ENCODE data around the gene NEMP1.
"Not testable (repeated sequence)": the region's sequence is repeated elsewhere in the genome, so short reads cannot be mapped to it uniquely, and the experiment has no call there.

Gene NEMP1

GRCh38 chr12:57031138-57031725 lies 47.4 kb downstream of the NEMP1 start:
- no peaks in the 10 kb centered on the region for H3K36me3 ChIP-seq (ENCODE audit: insufficient read depth, low read length)
- H3K9me3 ChIP-seq (ENCODE audit: low read length), result no peaks in the 10 kb centered on the region
- no peaks in the 10 kb centered on the region for H3K27me3 ChIP-seq (ENCODE audit: control insufficient read depth in 1 of 2, insufficient read depth in 2 of 2, low read length in 2 of 2)
- no peak overlapping the region for H3K9ac ChIP-seq (ENCODE audit: low read length)
- H3K4me3 ChIP-seq (ENCODE audit: low read depth in 1 of 2, low read length in 2 of 2), result no peak overlapping the region
- H3K4me1 ChIP-seq (ENCODE audit: insufficient read depth, low read length), result peaks cover 17% of the 10 kb centered on the region
- no peak overlapping the region for H3K27ac ChIP-seq (ENCODE audit: low read depth, low read length)

GRCh38 chr12:57029457-57029856 lies 49.1 kb downstream of the NEMP1 start:
- no peak overlapping the region for H3K27ac ChIP-seq (ENCODE audit: low read depth, low read length)
- no peak overlapping the region for H3K9ac ChIP-seq (ENCODE audit: low read length)
- H3K27me3 ChIP-seq (ENCODE audit: control insufficient read depth in 1 of 2, insufficient read depth in 2 of 2, low read length in 2 of 2), result no peaks in the 10 kb centered on the region
- no peaks in the 10 kb centered on the region for H3K9me3 ChIP-seq (ENCODE audit: low read length)
- no peaks in the 10 kb centered on the region for H3K36me3 ChIP-seq (ENCODE audit: insufficient read depth, low read length)
- peaks cover 32% of the 10 kb centered on the region for H3K4me1 ChIP-seq (ENCODE audit: insufficient read depth, low read length)
- no peak overlapping the region for H3K4me3 ChIP-seq (ENCODE audit: low read depth in 1 of 2, low read length in 2 of 2)

DNA sequence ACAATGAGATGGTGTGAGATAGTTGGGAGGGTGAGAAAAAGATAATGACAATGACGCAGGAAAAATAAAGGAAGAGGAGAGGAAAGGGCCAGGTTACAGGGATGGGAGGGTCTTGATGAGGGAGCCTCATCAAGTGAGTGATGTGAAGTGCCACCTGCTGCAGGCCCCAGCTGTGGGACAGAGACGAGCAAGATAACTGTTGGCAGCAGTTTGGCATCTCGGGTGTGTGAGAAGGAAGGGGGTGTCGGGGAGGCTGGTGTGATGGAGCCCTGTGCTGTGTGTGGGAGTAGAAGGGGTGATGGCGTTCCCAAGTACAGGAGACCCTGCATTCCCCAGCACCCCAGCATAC lies 50.8 kb downstream of the NEMP1 start:
- H3K36me3 ChIP-seq (ENCODE audit: insufficient read depth, low read length), result no peaks in the 10 kb centered on the region
- H3K4me1 ChIP-seq (ENCODE audit: insufficient read depth, low read length), result peaks cover 43% of the 10 kb centered on the region
- H3K9me3 ChIP-seq (ENCODE audit: low read length), result no peaks in the 10 kb centered on the region
- H3K9ac ChIP-seq (ENCODE audit: low read length), result no peak overlapping the region
- no peaks in the 10 kb centered on the region for H3K27me3 ChIP-seq (ENCODE audit: control insufficient read depth in 1 of 2, insufficient read depth in 2 of 2, low read length in 2 of 2)
- H3K4me3 ChIP-seq (ENCODE audit: low read depth in 1 of 2, low read length in 2 of 2), result no peak overlapping the region
- H3K27ac ChIP-seq (ENCODE audit: low read depth, low read length), result no peak overlapping the region

- no peaks in the 10 kb centered on the region for H3K9me3 ChIP-seq (ENCODE audit: low read length)
- no peak overlapping the region for H3K27ac ChIP-seq (ENCODE audit: low read depth, low read length)
- no peaks in the 10 kb centered on the region for H3K27me3 ChIP-seq (ENCODE audit: control insufficient read depth in 1 of 2, insufficient read depth in 2 of 2, low read length in 2 of 2)
- H3K4me3 ChIP-seq (ENCODE audit: low read depth in 1 of 2, low read length in 2 of 2), result no peak overlapping the region
- H3K9ac ChIP-seq (ENCODE audit: low read length), result no peak overlapping the region
- H3K4me1 ChIP-seq (ENCODE audit: insufficient read depth, low read length), result peaks cover 47% of the 10 kb centered on the region
- no peaks in the 10 kb centered on the region for H3K36me3 ChIP-seq (ENCODE audit: insufficient read depth, low read length)
These were observed 51.4 kb downstream of the NEMP1 start for GRCh38 chr12:57027011-57027804.

- H3K4me1 ChIP-seq (ENCODE audit: insufficient read depth, low read length), result peaks cover 49% of the 10 kb centered on the region
- no peaks in the 10 kb centered on the region for H3K36me3 ChIP-seq (ENCODE audit: insufficient read depth, low read length)
- no peak overlapping the region for H3K9ac ChIP-seq (ENCODE audit: low read length)
- no peak overlapping the region for H3K4me3 ChIP-seq (ENCODE audit: low read depth in 1 of 2, low read length in 2 of 2)
- no peaks in the 10 kb centered on the region for H3K9me3 ChIP-seq (ENCODE audit: low read length)
- H3K27ac ChIP-seq (ENCODE audit: low read depth, low read length), result no peak overlapping the region
- H3K27me3 ChIP-seq (ENCODE audit: control insufficient read depth in 1 of 2, insufficient read depth in 2 of 2, low read length in 2 of 2), result no peaks in the 10 kb centered on the region
These were observed 53.4 kb downstream of the NEMP1 start for GRCh38 chr12:57025196-57025595.

DNA sequence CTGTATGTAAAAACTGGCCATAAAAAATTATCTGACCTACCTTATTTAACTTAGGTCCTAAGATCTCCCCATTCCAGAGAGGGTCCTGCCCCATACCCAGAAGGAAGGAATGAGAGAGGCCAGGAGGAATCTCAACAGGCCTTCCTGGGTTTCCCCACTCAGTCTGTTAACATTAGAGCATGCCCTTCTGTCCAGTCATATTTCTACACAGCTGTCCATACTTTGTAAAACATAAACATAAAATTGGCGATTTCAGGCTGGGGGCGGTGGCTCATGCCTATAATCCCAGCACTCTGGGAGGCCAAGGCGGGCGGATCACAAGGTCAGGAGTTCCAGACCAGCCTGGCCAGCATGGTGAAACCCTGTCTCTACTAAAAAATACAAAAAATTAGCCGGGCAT lies 56.3 kb downstream of the NEMP1 start:
- H3K27me3 ChIP-seq (ENCODE audit: control insufficient read depth in 1 of 2, insufficient read depth in 2 of 2, low read length in 2 of 2); H3K4me3 ChIP-seq (ENCODE audit: low read depth in 1 of 2, low read length in 2 of 2); H3K9me3 ChIP-seq (ENCODE audit: low read length); H3K27ac ChIP-seq (ENCODE audit: low read depth, low read length); H3K9ac ChIP-seq (ENCODE audit: low read length); H3K36me3 ChIP-seq (ENCODE audit: insufficient read depth, low read length): not testable (repeated sequence)
- H3K4me1 ChIP-seq (ENCODE audit: insufficient read depth, low read length), result peaks cover 42% of the 10 kb centered on the region

GRCh38 chr12:57019983-57020719 lies 58.4 kb downstream of the NEMP1 start:
- H3K36me3 ChIP-seq (ENCODE audit: insufficient read depth, low read length), result no peaks in the 10 kb centered on the region
- H3K4me1 ChIP-seq (ENCODE audit: insufficient read depth, low read length), result peaks cover 23% of the 10 kb centered on the region
- no peak overlapping the region for H3K9ac ChIP-seq (ENCODE audit: low read length)
- no peak overlapping the region for H3K27ac ChIP-seq (ENCODE audit: low read depth, low read length)
- no peaks in the 10 kb centered on the region for H3K27me3 ChIP-seq (ENCODE audit: control insufficient read depth in 1 of 2, insufficient read depth in 2 of 2, low read length in 2 of 2)
- no peaks in the 10 kb centered on the region for H3K9me3 ChIP-seq (ENCODE audit: low read length)
- H3K4me3 ChIP-seq (ENCODE audit: low read depth in 1 of 2, low read length in 2 of 2), result no peak overlapping the region

DNA sequence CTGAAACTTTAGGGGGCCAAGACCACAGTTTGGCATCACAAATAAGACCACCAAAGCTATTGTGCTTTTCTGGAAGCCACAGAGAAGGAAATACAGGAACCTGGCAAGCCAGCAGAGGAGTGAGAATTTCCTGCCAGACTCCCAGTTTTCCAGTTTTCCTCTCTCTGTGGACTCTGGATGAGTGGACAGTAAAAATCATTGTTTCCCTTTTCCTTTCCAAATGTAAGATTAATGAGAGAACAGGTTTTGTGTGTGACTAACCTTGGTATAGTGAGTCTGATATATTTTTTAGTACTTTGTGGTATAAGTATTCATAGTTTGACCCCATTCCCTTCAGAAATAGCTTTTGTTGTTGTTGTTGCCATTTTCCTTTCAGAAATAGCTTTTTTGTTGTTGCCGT lies 59.7 kb downstream of the NEMP1 start:
- Histone ChIP-seq H3K27ac (ENCODE audit: low read depth, low read length) (no peak overlapping the region), H3K4me1 (ENCODE audit: insufficient read depth, low read length) (peaks cover 11% of the 10 kb centered on the region), H3K9ac (ENCODE audit: low read length) (no peak overlapping the region), H3K36me3 (ENCODE audit: insufficient read depth, low read length) (no peaks in the 10 kb centered on the region), H3K27me3 (ENCODE audit: control insufficient read depth in 1 of 2, insufficient read depth in 2 of 2, low read length in 2 of 2) (no peaks in the 10 kb centered on the region), H3K9me3 (ENCODE audit: low read length) (no peaks in the 10 kb centered on the region), H3K4me3 (ENCODE audit: low read depth in 1 of 2, low read length in 2 of 2) (no peak overlapping the region)

DNA sequence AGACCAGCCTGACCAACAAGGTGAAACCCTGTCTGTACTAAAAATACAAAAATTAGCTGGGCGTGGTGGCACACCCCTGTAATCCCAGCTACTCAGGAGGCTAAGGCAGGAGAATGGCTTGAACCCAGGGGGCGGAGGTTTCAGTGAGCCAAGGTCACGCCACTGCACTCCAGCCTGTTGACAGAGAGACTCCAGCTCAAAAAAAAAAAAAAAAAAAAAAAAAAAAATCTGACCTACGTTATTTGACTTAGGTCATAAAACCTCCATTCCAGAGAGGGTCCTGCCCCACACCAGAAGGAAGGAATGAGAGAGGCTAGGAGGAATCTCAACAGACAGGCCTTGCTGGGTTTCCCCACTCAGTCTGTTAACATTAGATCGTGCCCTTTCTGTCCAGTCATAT lies 60.2 kb downstream of the NEMP1 start:
- not testable (repeated sequence) for H3K36me3 ChIP-seq (ENCODE audit: insufficient read depth, low read length); H3K27ac ChIP-seq (ENCODE audit: low read depth, low read length); H3K9ac ChIP-seq (ENCODE audit: low read length); H3K4me3 ChIP-seq (ENCODE audit: low read depth in 1 of 2, low read length in 2 of 2); H3K9me3 ChIP-seq (ENCODE audit: low read length); H3K4me1 ChIP-seq (ENCODE audit: insufficient read depth, low read length); H3K27me3 ChIP-seq (ENCODE audit: control insufficient read depth in 1 of 2, insufficient read depth in 2 of 2, low read length in 2 of 2)

DNA sequence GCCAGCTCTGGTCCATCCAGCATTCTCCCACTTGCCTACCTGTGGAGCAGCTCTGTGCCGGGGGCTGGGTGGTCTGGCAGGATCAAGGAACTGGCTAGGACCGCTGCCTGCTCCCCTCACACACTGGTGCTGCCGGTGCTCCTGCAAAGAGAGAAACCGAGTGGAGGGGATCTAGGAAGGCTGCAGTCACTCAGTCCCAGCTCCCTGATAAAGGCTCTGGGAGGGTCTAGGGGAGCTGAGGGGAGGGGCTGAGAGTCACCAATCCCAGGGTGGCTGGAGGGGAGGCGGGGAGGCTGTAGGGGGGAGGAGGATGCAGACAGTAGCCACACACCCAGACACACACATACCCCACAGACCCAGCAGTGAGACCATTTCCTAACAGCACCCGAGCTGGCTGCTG lies 62.2 kb downstream of the NEMP1 start, which contains the start of gene TAC3:
Gene TAC3, minus strand, starts transcription at position 182 of the 400 bp plus-strand sequence. CDS start 732 bp downstream, outside the sequence.
- Histone ChIP-seq H3K9ac (ENCODE audit: low read length) (no peak within 1 kb of the TSS), H3K27ac (ENCODE audit: low read depth, low read length) (no peak within 1 kb of the TSS), H3K4me1 (ENCODE audit: insufficient read depth, low read length) (no peaks in the 10 kb centered on the region), H3K4me3 (ENCODE audit: low read depth in 1 of 2, low read length in 2 of 2) (no peak within 1 kb of the TSS), H3K27me3 (ENCODE audit: control insufficient read depth in 1 of 2, insufficient read depth in 2 of 2, low read length in 2 of 2) (no peaks in the 10 kb centered on the region), H3K9me3 (ENCODE audit: low read length) (no peaks in the 10 kb centered on the region), H3K36me3 (ENCODE audit: insufficient read depth, low read length) (no peaks in the 10 kb centered on the region)

DNA sequence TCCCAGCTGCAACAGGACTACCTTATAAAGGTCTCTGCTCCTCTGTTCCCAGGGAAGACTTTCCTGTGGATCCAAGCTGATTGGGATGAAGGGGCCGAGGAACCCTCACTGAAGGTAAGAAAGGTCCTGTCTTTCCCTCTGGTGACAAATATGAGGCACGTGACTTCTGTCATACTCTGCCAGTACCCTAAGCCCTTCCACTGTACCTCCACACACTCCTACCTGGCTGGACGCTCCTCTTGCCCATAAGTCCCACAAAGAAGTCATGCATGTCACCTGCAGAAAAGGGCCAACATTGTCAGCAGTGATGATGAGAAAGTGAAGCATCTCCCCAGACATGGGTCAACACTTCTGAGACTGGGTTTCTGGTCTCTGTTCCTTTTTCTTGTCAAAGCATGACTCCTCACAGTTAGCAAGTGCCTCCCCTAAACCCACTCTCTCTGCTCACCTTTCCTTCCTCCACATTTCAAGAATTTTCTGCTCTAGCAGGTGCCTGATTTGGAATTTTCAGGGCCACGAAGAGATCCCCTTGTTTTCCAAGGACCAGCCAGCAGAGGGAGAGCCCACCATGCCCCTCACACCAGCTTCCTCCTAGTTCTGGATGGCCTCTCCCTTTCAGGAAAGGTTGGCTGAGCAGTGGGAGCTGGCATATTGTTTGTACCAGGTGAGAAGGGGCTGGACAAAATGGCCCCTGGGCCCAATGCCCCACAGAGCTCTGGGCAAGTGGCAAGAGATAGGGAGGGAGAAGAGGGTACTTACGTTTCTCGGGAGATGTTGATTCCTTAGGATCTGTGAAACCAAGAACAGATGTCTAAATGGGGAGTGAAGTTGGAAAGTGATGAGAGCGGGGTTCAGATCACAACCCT lies 65.8 kb downstream of the NEMP1 start:
- Histone ChIP-seq H3K36me3 (ENCODE audit: insufficient read depth, low read length) (no peaks in the 10 kb centered on the region), H3K9ac (ENCODE audit: low read length) (no peak overlapping the region)

More for the DNA sequence above, 65.8 kb downstream of the NEMP1 start:
- Histone ChIP-seq H3K9me3 (ENCODE audit: low read length) (no peaks in the 10 kb centered on the region), H3K27me3 (ENCODE audit: control insufficient read depth in 1 of 2, insufficient read depth in 2 of 2, low read length in 2 of 2) (no peaks in the 10 kb centered on the region), H3K4me1 (ENCODE audit: insufficient read depth, low read length) (peaks cover 12% of the 10 kb centered on the region), H3K27ac (ENCODE audit: low read depth, low read length) (no peak overlapping the region), H3K4me3 (ENCODE audit: low read depth in 1 of 2, low read length in 2 of 2) (no peak overlapping the region)
